Astrocyte (in vitro differentiated cells and primary cell): ENCODE results near the gene NSD1.

ENCODE experiments used
- EZH2 ChIP-seq: IDR thresholded peaks from 2 replicates; pipeline ENCODE4 v1.6.1; 2012; ENCODE audit warnings: mild to moderate bottlenecking, low read length, inconsistent platforms; ENCODE audit not compliant: insufficient read depth
- TF ChIP-seq, protein P1 (sequence below): IDR thresholded peaks from 2 replicates; pipeline ENCODE4 v1.5.1; 2011; ENCODE audit warnings: low read depth, mild to moderate bottlenecking, inconsistent platforms, low read length, moderate library complexity; ENCODE audit not compliant: insufficient read depth

DNA sequence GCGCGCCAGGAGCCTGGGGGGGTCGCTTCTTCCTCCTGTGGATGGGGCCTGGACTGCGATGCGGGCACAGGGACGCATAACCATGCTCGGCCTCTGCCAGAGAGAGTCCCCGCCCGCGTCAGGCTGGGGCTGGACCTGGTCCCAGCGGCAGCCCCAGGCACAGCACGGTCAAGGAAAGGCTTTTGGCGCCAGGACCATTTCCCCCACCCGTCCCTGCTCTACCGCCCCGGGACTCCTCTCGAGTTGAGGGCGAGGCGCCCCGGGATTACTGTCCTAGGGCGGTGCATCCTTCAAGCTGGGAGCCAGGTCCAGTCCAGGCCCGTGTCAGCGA is 177.8 kb downstream of the NSD1 start:
- TF ChIP-seq, protein P1, sequence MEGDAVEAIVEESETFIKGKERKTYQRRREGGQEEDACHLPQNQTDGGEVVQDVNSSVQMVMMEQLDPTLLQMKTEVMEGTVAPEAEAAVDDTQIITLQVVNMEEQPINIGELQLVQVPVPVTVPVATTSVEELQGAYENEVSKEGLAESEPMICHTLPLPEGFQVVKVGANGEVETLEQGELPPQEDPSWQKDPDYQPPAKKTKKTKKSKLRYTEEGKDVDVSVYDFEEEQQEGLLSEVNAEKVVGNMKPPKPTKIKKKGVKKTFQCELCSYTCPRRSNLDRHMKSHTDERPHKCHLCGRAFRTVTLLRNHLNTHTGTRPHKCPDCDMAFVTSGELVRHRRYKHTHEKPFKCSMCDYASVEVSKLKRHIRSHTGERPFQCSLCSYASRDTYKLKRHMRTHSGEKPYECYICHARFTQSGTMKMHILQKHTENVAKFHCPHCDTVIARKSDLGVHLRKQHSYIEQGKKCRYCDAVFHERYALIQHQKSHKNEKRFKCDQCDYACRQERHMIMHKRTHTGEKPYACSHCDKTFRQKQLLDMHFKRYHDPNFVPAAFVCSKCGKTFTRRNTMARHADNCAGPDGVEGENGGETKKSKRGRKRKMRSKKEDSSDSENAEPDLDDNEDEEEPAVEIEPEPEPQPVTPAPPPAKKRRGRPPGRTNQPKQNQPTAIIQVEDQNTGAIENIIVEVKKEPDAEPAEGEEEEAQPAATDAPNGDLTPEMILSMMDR: no peak
- no peak for TF ChIP-seq EZH2
